Spleen (tissue), 11 donors: ENCODE measurements around the gene SEMA4C. TPM values are rescaled to one million over a fixed set of nuclear protein-coding genes. Genes with fewer than 3 reads are reported as not detected.

Experiments
- DNase-seq: peaks from one replicate; pipeline ENCODE4 v3.0.0-alpha.2; 2020
- H3K27ac ChIP-seq, 8 donors: fragments of 200-600 bp; sonication (generic) in 7 of 8; 1 replicate in 4 of 8; 2 replicates in 4 of 8; pipeline versions ENCODE4 v1.5.0 to v1.8.0; 2016 to 2021; ENCODE audit warnings: inconsistent platforms in 4 of 8, mild to moderate bottlenecking in 4 of 8, moderate library complexity in 1 of 8
- H3K27me3 ChIP-seq, 7 donors: fragments of 200-600 bp; sonication (generic) in 6 of 7; replicated peaks in 1 of 7; 1 replicate in 4 of 7; 2 replicates in 3 of 7; pipeline versions ENCODE4 v1.5.0 to v1.8.0; 2016 to 2021; ENCODE audit warnings: inconsistent platforms in 3 of 7, mild to moderate bottlenecking in 1 of 7
- H3K36me3 ChIP-seq, 6 donors: fragments of 200-600 bp; sonication (generic) in 5 of 6; 1 replicate in 4 of 6; 2 replicates in 2 of 6; pipeline versions ENCODE4 v1.5.0 to v1.8.0; 2016 to 2021; ENCODE audit warnings: inconsistent platforms in 2 of 6
- H3K4me1 ChIP-seq, 6 donors: fragments of 200-600 bp; sonication (generic) in 5 of 6; 1 replicate in 3 of 6; 2 replicates in 3 of 6; pipeline versions ENCODE4 v1.5.0 to v1.8.0; 2016 to 2021; ENCODE audit warnings: inconsistent platforms in 3 of 6
- H3K4me3 ChIP-seq, 8 donors: fragments of 200-600 bp; sonication (generic) in 7 of 8; 1 replicate in 4 of 8; 2 replicates in 4 of 8; pipeline versions ENCODE4 v1.5.0 to v1.8.0; 2016 to 2021; ENCODE audit warnings: inconsistent platforms in 4 of 8, mild to moderate bottlenecking in 4 of 8, moderate library complexity in 2 of 8
- H3K9me3 ChIP-seq, 8 donors: fragments of 200-600 bp; sonication (generic) in 7 of 8; 1 replicate in 4 of 8; 2 replicates in 4 of 8; pipeline versions ENCODE4 v1.5.0 to v1.8.0; 2016 to 2021; ENCODE audit warnings: inconsistent platforms in 4 of 8
- POLR2A ChIP-seq, 3 donors: fragments of 450-650 bp; IDR thresholded peaks; one replicate each; pipeline ENCODE4 v1.5.1; 2017; ENCODE audit warnings: antibody characterized with exemption in 3 of 3, mild to moderate bottlenecking in 1 of 3
- POLR2AphosphoS5 ChIP-seq, 3 donors: sonication (generic); formaldehyde crosslinking; IDR thresholded peaks; one replicate each; pipeline ENCODE4 v1.5.1; 2017; ENCODE audit warnings: antibody characterized with exemption in 3 of 3
- WGBS, 5 donors: extraction: QIAGEN DNeasy Blood & Tissue Kit in 3 of 5; methylation state at CpG; one replicate each; pipeline versions ENCODE4 v1.1.5 to v1.1.7; 2013 to 2018; 5-methylcytosine and 5-hydroxymethylcytosine counted together
- intact Hi-C: fragments of 100-400 bp; cut with DNase I; formaldehyde crosslinking; loops from one replicate; pipeline ENCODE4 v1.15.0; 2023; ENCODE audit warnings: low total_unique reads
- polyA plus RNA-seq, 3 donors: library from polyadenylated mRNA; stranded (reverse); fragments of 200-250 nt; gene quantifications; one replicate each; pipeline ENCODE4 v1.2.1, GENCODE V29; 2013
- total RNA-seq, 7 donors: library from RNA; depleted of rRNA in 3 of 7; stranded (reverse); fragments of >200 nt in 3 of 7; fragmentation: NEBNext Ultra II Directional in 4 of 7; extraction: Animal tissue kit (Norgen Biotek cat#: 25700) in 4 of 7; gene quantifications; one replicate each; pipeline versions ENCODE4 v1.1.0 to v1.2.1, GENCODE V29; 2016 to 2021
- TF ChIP-seq, protein P1 (sequence below), 11 experiments: fragments of 200-600 bp in 7 of 11; fragments of 450-650 bp in 4 of 11; sonication (generic) in 4 of 11; IDR thresholded peaks in 8 of 11; conservative IDR thresholded peaks in 3 of 11; 1 replicate in 7 of 11; 2 replicates in 4 of 11; pipeline versions ENCODE4 v1.4.0 to v1.8.0; 2016 to 2021; ENCODE audit warnings: antibody characterized with exemption in 11 of 11, inconsistent platforms in 4 of 11, mild to moderate bottlenecking in 1 of 11
- donor health status: healthy with polysubstance abuse.
- donor health status: DM: no; HTN: no; CAD: no; lungs with moderate emphysema.
- donor health status: DM: no; HTN: no; CAD: no.
- donor health status: Bipolar disorder and iron deficiency.
- donor health status: healthy.
- donor health status: DM: no; HTN: no; CAD: no.
- donor health status: DM: yes; HTN: yes; CAD: no.

The SEMA4C gene
- total and polyA plus RNA-seq, 10 donors: 6.1 to 205 (median 68.1) TPM

DNA sequence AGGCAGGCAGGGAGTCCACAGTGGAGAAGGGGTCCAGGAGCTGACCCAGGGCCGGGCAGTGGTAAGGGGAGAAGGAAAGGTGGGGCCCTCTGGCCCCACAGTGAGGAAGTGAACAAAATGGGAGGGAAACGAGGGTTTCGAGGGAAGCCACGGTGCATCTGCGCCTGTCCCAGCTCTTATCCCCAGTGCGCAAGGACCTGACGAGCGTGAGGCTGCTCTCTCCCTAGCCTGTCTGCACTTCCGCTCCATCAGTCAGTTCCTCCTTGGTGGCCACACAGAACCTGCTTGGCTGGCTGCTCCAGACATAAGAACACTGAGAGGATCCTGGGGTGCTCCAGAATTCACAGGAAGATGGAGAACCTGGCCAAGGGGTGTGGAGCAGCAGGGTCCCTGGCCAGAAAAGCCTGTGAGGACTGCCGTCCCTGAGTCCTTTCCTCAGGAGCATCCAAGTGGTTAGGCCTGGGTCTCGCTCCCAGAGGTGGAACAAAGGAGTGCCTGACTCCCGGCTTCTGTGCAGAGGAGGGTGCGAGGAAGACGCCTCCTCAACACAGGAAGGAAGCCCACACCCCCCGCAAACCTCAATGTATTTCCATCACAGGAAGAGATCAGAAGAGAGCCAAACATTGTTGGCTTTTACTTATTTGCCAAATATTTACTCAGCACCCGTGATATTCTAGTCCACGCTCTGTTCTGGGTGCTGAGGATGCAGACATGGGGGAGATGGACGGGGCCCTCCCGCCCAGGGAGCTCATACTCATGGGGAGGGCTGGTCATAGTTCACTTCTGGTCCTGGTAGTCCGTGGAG is 43.7 kb upstream of the SEMA4C start:
- intact Hi-C loops: no loop called here
- DNase-seq: peak; percentile 81
- no peaks in the 10 kb centered on the region for H3K36me3 ChIP-seq
- no peaks in the 10 kb centered on the region for H3K27me3 ChIP-seq
- peaks cover 20 to 62% (median 42%) of the 10 kb centered on the region in 6 donors for H3K4me1 ChIP-seq
- peaks cover 0 to 17% (median 3%) of the 10 kb centered on the region in 8 donors for H3K9me3 ChIP-seq
- TF ChIP-seq POLR2A (IDR thresholded peaks at IDR 0.05): no peak
- TF ChIP-seq POLR2AphosphoS5 (IDR thresholded peaks at IDR 0.05): peak in 2 of 3 donors; percentile 11 to 40
- peak overlapping the region in 2 of 8 donors; percentile 16 to 38 for H3K4me3 ChIP-seq
- WGBS, 5 donors: 10 to 20% (median 19%) methylated on average over 19 to 20 of the region's 20 CpGs
- H3K27ac ChIP-seq: peak overlapping the region in 6 of 8 donors; percentile 14 to 75 (median 40)

DNA sequence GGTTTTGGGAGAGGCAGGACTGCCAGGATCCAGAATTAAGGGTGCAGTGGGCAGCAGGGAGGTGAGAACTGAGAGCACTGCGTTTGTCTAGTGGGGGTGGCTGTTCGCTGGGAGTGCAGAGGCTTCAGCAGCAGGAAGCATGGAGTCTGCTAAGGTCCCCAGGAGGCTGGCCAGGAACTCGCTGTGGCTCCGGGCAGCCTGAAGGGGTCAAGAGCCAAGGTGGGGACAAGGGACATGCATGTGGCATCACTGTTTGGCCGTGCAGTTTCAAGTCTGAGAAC is 43.2 kb upstream of the SEMA4C start:
- Histone ChIP-seq H3K36me3 (no peaks in the 10 kb centered on the region), H3K27me3 (no peaks in the 10 kb centered on the region), H3K9me3 (peaks cover 0 to 17% (median 3%) of the 10 kb centered on the region in 8 donors), H3K4me1 (peaks cover 22 to 67% (median 44%) of the 10 kb centered on the region in 6 donors), H3K27ac (peak overlapping the region in 5 of 8 donors; percentile 0 to 75 (median 51)), H3K4me3 (peak overlapping the region in 1 of 8 donors; percentile 38)
- TF ChIP-seq, protein P1, sequence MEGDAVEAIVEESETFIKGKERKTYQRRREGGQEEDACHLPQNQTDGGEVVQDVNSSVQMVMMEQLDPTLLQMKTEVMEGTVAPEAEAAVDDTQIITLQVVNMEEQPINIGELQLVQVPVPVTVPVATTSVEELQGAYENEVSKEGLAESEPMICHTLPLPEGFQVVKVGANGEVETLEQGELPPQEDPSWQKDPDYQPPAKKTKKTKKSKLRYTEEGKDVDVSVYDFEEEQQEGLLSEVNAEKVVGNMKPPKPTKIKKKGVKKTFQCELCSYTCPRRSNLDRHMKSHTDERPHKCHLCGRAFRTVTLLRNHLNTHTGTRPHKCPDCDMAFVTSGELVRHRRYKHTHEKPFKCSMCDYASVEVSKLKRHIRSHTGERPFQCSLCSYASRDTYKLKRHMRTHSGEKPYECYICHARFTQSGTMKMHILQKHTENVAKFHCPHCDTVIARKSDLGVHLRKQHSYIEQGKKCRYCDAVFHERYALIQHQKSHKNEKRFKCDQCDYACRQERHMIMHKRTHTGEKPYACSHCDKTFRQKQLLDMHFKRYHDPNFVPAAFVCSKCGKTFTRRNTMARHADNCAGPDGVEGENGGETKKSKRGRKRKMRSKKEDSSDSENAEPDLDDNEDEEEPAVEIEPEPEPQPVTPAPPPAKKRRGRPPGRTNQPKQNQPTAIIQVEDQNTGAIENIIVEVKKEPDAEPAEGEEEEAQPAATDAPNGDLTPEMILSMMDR (IDR thresholded peaks at IDR 0.05 in 8 of 11, conservative IDR thresholded peaks at IDR 0.05 in 3 of 11): no peak
- no peak for TF ChIP-seq POLR2AphosphoS5 (IDR thresholded peaks at IDR 0.05)
- TF ChIP-seq POLR2A (IDR thresholded peaks at IDR 0.05): no peak
- 49 to 62% (median 53%) methylated on average over 5 of the region's 5 CpGs for WGBS, 5 donors
- intact Hi-C loops: no loop called here
- no peak for DNase-seq

DNA sequence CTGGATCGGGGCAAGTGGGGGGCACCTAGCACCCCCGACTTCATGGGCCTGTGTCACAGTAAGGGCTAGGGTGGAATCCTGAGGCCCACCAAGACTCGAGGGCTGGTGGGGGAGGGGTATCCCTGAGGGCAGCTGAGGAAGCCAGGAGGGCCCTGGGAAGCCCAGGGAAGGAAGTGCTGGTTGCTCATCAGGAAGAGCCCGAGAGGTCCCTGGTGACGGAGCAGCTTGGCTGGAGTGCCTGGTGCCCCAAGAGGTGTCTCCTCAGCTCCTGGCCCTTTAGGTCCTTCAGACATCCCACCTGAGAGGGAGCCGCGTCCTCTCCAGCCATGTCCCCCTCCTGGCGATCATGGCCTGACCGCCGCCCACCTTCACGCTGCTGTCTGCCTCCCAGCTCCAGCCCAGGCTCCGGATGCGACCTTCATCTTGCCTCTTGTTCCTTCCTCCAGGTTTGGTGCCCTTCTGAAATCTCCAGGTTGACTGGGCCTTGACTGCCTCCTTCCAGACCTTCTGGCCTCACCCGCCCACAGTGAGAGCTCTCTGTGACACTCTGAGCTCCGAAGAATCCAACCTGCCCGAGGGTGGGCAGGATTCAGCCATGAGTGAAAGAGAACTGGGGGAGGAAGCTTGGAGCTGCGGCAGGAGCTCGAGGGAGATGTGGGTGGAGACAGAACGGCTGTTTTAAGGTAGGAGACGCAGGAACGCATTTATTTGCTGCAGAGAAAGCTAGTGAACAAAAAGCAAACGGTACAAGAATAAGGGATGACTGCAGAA is 42.7 kb upstream of the SEMA4C start:
- no peak overlapping the region for H3K4me3 ChIP-seq
- no peaks in the 10 kb centered on the region for H3K36me3 ChIP-seq
- peaks cover 24 to 72% (median 47%) of the 10 kb centered on the region in 6 donors for H3K4me1 ChIP-seq
- 77 to 78% (median 77%) methylated on average over 22 of the region's 22 CpGs for WGBS, 5 donors
- peaks cover 0 to 15% (median 3%) of the 10 kb centered on the region in 8 donors for H3K9me3 ChIP-seq
- no peak for TF ChIP-seq POLR2A (IDR thresholded peaks at IDR 0.05)
- TF ChIP-seq POLR2AphosphoS5 (IDR thresholded peaks at IDR 0.05): no peak
- TF ChIP-seq, protein P1 (IDR thresholded peaks at IDR 0.05 in 8 of 11, conservative IDR thresholded peaks at IDR 0.05 in 3 of 11): no peak
- intact Hi-C loops: no loop called here
- H3K27me3 ChIP-seq: no peaks in the 10 kb centered on the region
- DNase-seq: no peak
- peak overlapping the region in 3 of 8 donors; percentile 51 to 75 (median 61) for H3K27ac ChIP-seq

DNA sequence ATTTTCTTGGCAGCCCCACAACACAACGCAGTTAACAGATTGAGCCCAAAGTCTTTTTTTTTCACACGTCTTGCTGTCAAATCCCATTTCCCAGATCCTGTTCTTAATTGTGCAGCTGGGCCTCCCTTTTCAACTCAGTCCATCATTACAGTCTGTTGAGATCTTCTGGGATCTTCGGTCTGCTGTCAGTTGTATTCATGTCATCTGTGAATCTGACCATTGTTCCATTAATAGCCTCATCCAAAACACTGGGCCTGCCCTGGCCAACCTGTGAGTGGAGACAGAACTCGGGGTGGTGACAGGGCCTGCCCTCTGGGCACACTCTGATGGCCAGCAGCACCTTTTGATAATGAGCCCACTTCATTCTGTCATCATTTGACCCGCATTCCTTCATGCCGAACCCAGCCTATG is 39.7 kb upstream of the SEMA4C start:
- H3K36me3 ChIP-seq: no peaks in the 10 kb centered on the region
- WGBS, 5 donors: 81 to 88% (median 84%) methylated on average over 6 of the region's 6 CpGs
- H3K9me3 ChIP-seq: no peaks in the 10 kb centered on the region
- TF ChIP-seq POLR2A (IDR thresholded peaks at IDR 0.05) (no peak), POLR2AphosphoS5 (IDR thresholded peaks at IDR 0.05) (no peak)
- TF ChIP-seq, protein P1 (IDR thresholded peaks at IDR 0.05 in 8 of 11, conservative IDR thresholded peaks at IDR 0.05 in 3 of 11): no peak
- H3K4me1 ChIP-seq: peaks cover 25 to 64% (median 45%) of the 10 kb centered on the region in 6 donors
- intact Hi-C loops: no loop called here
- no peak overlapping the region for H3K4me3 ChIP-seq
- peak overlapping the region in 1 of 8 donors; percentile 2 for H3K27ac ChIP-seq
- no peaks in the 10 kb centered on the region for H3K27me3 ChIP-seq
- no peak for DNase-seq
